Measurements from ENCODE around the gene ZFYVE28. TPM values are rescaled to one million over a fixed set of nuclear protein-coding genes. Genes with fewer than 3 reads are reported as not detected.

ZFYVE28 gene
- total RNA-seq, 5 donors from 2014 or later (not counting 1 experiment from before 2014, with no cell fraction given): 33.4 to 56.2 (median 45.4) TPM

DNA sequence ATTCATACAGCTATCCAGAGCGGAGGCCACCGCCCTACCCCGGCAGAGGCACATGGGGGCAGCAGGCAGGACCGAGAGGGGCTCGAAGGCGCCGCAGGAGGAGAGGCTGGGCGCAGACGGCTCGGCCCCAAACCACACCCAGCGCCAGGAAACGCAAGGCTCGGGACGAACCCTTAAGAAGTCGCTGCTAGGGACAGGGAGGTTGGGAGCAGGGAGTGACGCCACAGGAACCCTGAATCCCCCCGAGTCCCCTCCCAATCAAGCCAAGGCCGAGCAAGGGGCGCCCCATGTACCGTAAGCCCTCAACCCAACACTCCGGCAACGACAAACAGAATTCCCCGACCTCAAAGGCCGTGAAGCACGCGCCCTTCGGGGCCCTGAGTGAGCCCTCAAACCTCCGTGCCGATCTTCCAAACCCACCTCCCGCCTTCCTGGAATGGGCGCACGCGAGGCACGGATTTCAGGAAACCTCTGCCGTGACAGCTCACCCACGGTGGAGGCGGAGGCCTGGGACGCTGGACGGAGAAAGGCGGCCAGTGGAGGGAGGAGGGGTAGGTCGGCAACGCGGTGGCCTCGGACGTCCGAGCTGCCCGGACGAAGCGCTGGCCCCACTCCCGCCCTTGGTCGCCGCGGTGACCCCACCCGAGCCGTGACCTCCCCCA is 1.8 kb downstream of the ZFYVE28 start:
- peaks cover 7 to 30% of the 10 kb centered on the region in 2 experiments for H3K27me3 ChIP-seq (replicated peaks in 1 of 2; ENCODE audit: control insufficient read depth in 2 of 2, extremely low read depth in 1 of 2, insufficient read depth in 2 of 2, low read length in 1 of 2)
- H3K9me3 ChIP-seq: no peaks in the 10 kb centered on the region
- H3K27ac Mint-ChIP-seq: peak overlapping the region; percentile 27 to 30
- H3K4me1 ChIP-seq (ENCODE audit: control insufficient read depth in 1 of 2, extremely low read depth in 1 of 2, insufficient read depth in 2 of 2, low read length in 2 of 2): peaks cover 25 to 65% of the 10 kb centered on the region in 2 experiments
- 11% methylated on average over 43 of the region's 55 CpGs for WGBS (ENCODE audit: insufficient coverage)
- H3K4me3 Mint-ChIP-seq: peak overlapping the region; percentile 68 to 83 (median 80)
- peak in 8 of 35 experiments; percentile 10 to 56 (median 23) for DNase-seq
- POLR2A ChIA-PET: interaction anchor here in 1 of 2 donors (0.6 kb wide), 1 partner anchor 13 kb away, joined by 6 read pairs; no protein-coding TSS in a partner anchor
- H3K36me3 Mint-ChIP-seq: no peaks in the 10 kb centered on the region
- no peaks in the 10 kb centered on the region for H3K9me3 Mint-ChIP-seq
- ATAC-seq (replicated peaks in 1 of 4): no peak
- CTCF ChIA-PET: interaction anchor here in 1 of 2 donors (1.0 kb wide), 1 partner anchor 25 kb away, joined by 4 read pairs; no protein-coding TSS in a partner anchor
- H3K27me3 Mint-ChIP-seq: peaks cover 16% of the 10 kb centered on the region in 2 donors
- H3K4me3 ChIP-seq (ENCODE audit: control insufficient read depth in 1 of 2, extremely low read depth in 1 of 2, low read length in 1 of 2): peak overlapping the region; percentile 48 to 69
- H3K4me1 Mint-ChIP-seq: peaks cover 59 to 71% (median 67%) of the 10 kb centered on the region in 3 donors
- no peaks in the 10 kb centered on the region for H3K36me3 ChIP-seq (ENCODE audit: control insufficient read depth in 2 of 2, extremely low read depth in 1 of 2, insufficient read depth in 1 of 2, low read length in 1 of 2)
- H3K27ac ChIP-seq (ENCODE audit: low read length): no peak overlapping the region

DNA sequence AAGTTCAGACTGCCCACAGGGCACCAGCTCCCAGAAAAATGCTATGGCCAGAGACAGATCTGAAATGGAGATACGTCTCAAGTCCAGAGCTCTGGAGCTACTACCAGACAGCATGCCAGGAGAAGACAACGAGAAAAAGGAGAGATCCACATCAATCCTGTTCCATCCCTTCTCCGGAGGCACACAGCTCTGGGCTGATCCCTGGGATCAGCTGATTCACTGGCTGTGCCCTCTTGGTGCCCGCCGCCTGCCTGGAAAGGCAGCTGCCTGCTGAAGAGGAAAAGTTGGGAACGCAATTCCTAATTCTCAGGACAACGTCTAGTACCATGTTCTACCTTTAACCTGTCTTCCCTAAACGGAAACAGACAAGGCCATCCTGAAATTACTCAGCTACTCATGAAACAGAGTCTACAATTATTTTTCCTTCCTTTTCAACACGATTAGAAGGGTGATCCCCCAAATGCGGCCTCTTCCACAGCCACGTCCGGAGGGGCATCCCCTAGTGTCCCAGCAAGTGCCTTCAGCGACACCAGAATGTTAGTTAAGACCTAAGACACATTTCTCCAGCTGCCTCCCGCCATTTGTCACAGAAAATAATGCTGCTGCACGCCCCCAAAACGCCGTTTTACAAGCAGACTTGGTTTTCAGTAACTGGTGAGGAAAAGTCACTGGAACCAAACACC is 2.4 kb downstream of the ZFYVE28 start:
- peak overlapping the region; percentile 68 to 83 (median 80) for H3K4me3 Mint-ChIP-seq
- 89% methylated on average over 17 of the region's 17 CpGs for WGBS (ENCODE audit: insufficient coverage)
- ChIA-PET POLR2A (interaction anchor here (0.6 to 1.0 kb wide), 3 partner anchors 12 to 138 kb away, joined by 3 to 6 read pairs (median 4); no protein-coding TSS in a partner anchor), CTCF (interaction anchor here (0.6 to 1.4 kb wide), 4 partner anchors 24 to 196 kb away, joined by 3 to 5 read pairs (median 4); no protein-coding TSS in a partner anchor)
- Histone ChIP-seq H3K27me3 (replicated peaks in 1 of 2; ENCODE audit: control insufficient read depth in 2 of 2, extremely low read depth in 1 of 2, insufficient read depth in 2 of 2, low read length in 1 of 2) (peaks cover 7 to 24% of the 10 kb centered on the region in 2 experiments), H3K36me3 (ENCODE audit: control insufficient read depth in 2 of 2, extremely low read depth in 1 of 2, insufficient read depth in 1 of 2, low read length in 1 of 2) (no peaks in the 10 kb centered on the region), H3K27ac (ENCODE audit: low read length) (no peak overlapping the region), H3K4me1 (ENCODE audit: control insufficient read depth in 1 of 2, extremely low read depth in 1 of 2, insufficient read depth in 2 of 2, low read length in 2 of 2) (peaks cover 25 to 72% of the 10 kb centered on the region in 2 experiments), H3K9me3 (no peaks in the 10 kb centered on the region), H3K4me3 (ENCODE audit: control insufficient read depth in 1 of 2, extremely low read depth in 1 of 2, low read length in 1 of 2) (peak overlapping the region; percentile 48 to 69)
- peaks cover 66 to 78% (median 73%) of the 10 kb centered on the region in 3 donors for H3K4me1 Mint-ChIP-seq
- DNase-seq: no peak
- no peaks in the 10 kb centered on the region for H3K36me3 Mint-ChIP-seq
- no peaks in the 10 kb centered on the region for H3K9me3 Mint-ChIP-seq
- no peak for ATAC-seq (replicated peaks in 1 of 4)
- H3K27me3 Mint-ChIP-seq: peaks cover 12 to 16% of the 10 kb centered on the region in 2 donors
- H3K27ac Mint-ChIP-seq: peak overlapping the region; percentile 30 to 33

DNA sequence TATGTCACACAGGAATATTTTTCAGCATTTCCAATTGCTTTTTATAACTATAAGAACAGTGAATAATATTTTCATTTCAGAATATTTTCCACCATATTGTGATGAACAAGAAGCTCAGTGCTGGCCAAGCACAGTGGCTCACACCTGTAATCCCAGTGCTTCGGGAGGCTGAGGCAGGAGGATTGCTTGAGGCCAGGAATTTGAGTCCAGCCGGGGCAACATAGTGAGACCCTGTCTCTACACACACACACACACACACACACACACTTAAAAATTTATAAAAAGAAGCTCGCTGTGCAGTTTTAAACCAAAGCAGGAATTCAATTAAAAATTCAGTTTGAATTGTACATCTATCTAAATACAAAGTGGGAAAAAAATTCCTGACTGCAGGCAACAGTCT is 3.2 kb downstream of the ZFYVE28 start:
- CTCF ChIA-PET: interaction anchor here (0.6 to 2.5 kb wide), 3 partner anchors 124 to 135 kb away, joined by 3 to 12 read pairs (median 5); no protein-coding TSS in a partner anchor
- no peak for ATAC-seq (replicated peaks in 1 of 4)
- no CpG with 5 or more reads among the region's 3 CpGs for WGBS (ENCODE audit: insufficient coverage)

DNA sequence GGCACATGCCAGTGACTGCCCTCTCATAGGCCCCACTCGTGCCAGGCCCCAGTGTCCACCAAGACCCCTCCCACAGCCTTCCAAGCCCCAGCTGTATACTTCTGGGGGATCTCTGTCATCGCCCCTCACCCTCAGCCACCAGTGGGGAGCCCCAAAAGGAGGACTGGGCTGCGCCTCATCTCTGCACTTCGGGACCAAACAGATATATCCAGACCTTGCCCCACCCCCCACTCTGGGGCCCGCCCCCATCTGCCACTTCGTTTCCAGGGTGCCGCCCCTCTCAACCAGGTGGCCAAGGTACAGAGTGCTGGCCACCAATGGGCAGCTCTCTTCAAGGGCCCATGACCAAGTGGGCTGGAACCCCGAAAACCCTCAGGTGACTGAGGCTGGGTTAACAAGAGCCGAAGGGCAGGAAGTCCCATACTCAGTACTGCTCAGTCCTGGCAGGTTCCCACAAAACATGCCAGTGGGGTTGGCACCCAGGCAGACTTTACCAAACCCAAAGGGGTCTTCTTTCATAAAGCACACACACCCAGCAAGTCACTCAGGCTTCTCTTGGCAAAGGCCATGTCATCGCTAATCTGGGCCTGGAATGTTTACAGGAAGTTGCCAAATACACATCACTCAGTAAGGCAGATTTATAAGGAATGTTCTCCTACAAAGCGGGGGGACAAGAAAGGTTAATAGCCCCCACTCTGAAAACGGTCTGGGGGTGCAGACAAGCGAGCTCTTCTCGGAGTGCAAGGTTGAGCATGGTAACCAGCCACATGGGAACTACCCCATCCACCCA is 4.4 kb downstream of the ZFYVE28 start:
- Histone ChIP-seq H3K27me3 (replicated peaks in 1 of 2; ENCODE audit: control insufficient read depth in 2 of 2, extremely low read depth in 1 of 2, insufficient read depth in 2 of 2, low read length in 1 of 2) (peaks cover 0 to 20% of the 10 kb centered on the region in 2 experiments), H3K36me3 (ENCODE audit: control insufficient read depth in 2 of 2, extremely low read depth in 1 of 2, insufficient read depth in 1 of 2, low read length in 1 of 2) (no peaks in the 10 kb centered on the region), H3K9me3 (no peaks in the 10 kb centered on the region), H3K4me3 (ENCODE audit: control insufficient read depth in 1 of 2, extremely low read depth in 1 of 2, low read length in 1 of 2) (peak overlapping the region; percentile 42 to 58), H3K4me1 (ENCODE audit: control insufficient read depth in 1 of 2, extremely low read depth in 1 of 2, insufficient read depth in 2 of 2, low read length in 2 of 2) (peaks cover 21 to 72% of the 10 kb centered on the region in 2 experiments), H3K27ac (ENCODE audit: low read length) (peak overlapping the region; percentile 93)
- DNase-seq (peak in 13 of 35 experiments; percentile 9 to 49 (median 18)), ATAC-seq (replicated peaks in 1 of 4) (no peak)
- Mint-ChIP-seq H3K9me3 (no peaks in the 10 kb centered on the region), H3K4me3 (peak overlapping the region; percentile 69 to 85 (median 78)), H3K27ac (peak overlapping the region; percentile 91 to 95), H3K4me1 (peaks cover 62 to 73% (median 70%) of the 10 kb centered on the region in 3 donors), H3K36me3 (no peaks in the 10 kb centered on the region), H3K27me3 (peaks cover 3 to 7% of the 10 kb centered on the region in 2 donors)
- ChIA-PET POLR2A (interaction anchor here (1.4 to 1.5 kb wide), 2 partner anchors 123 to 132 kb away, joined by 4 to 5 read pairs; no protein-coding TSS in a partner anchor), CTCF (interaction anchor here (0.7 to 2.5 kb wide), 6 partner anchors 12 to 194 kb away, joined by 3 to 17 read pairs (median 8); partner anchors contain the start of genes HAUS3 (in 1 of the 2), POLN (in 1 of the 2) and RNF4 (in 1 of the 2))
- 44% methylated on average over 10 of the region's 14 CpGs for WGBS (ENCODE audit: insufficient coverage)

More for the DNA sequence above, 3.2 kb downstream of the ZFYVE28 start:
- Mint-ChIP-seq H3K36me3 (no peaks in the 10 kb centered on the region), H3K27me3 (peaks cover 8 to 11% of the 10 kb centered on the region in 2 donors), H3K4me3 (peak overlapping the region in 2 of 3 donors; percentile 9 to 83), H3K27ac (peak overlapping the region; percentile 28 to 33), H3K9me3 (no peaks in the 10 kb centered on the region), H3K4me1 (peaks cover 70 to 80% (median 76%) of the 10 kb centered on the region in 3 donors)
- no peaks in the 10 kb centered on the region for H3K36me3 ChIP-seq (ENCODE audit: control insufficient read depth in 2 of 2, extremely low read depth in 1 of 2, insufficient read depth in 1 of 2, low read length in 1 of 2)
- H3K27ac ChIP-seq (ENCODE audit: low read length): no peak overlapping the region
- no peak overlapping the region for H3K4me3 ChIP-seq (ENCODE audit: control insufficient read depth in 1 of 2, extremely low read depth in 1 of 2, low read length in 1 of 2)
- H3K4me1 ChIP-seq (ENCODE audit: control insufficient read depth in 1 of 2, extremely low read depth in 1 of 2, insufficient read depth in 2 of 2, low read length in 2 of 2): peaks cover 25 to 74% of the 10 kb centered on the region in 2 experiments
- POLR2A ChIA-PET: interaction anchor here (0.6 to 1.0 kb wide), 3 partner anchors 12 to 152 kb away, joined by 3 to 6 read pairs (median 4); no protein-coding TSS in a partner anchor
- DNase-seq: no peak
- no peaks in the 10 kb centered on the region for H3K9me3 ChIP-seq
- H3K27me3 ChIP-seq (replicated peaks in 1 of 2; ENCODE audit: control insufficient read depth in 2 of 2, extremely low read depth in 1 of 2, insufficient read depth in 2 of 2, low read length in 1 of 2): peaks cover under 1 to 20% of the 10 kb centered on the region in 2 experiments

DNA sequence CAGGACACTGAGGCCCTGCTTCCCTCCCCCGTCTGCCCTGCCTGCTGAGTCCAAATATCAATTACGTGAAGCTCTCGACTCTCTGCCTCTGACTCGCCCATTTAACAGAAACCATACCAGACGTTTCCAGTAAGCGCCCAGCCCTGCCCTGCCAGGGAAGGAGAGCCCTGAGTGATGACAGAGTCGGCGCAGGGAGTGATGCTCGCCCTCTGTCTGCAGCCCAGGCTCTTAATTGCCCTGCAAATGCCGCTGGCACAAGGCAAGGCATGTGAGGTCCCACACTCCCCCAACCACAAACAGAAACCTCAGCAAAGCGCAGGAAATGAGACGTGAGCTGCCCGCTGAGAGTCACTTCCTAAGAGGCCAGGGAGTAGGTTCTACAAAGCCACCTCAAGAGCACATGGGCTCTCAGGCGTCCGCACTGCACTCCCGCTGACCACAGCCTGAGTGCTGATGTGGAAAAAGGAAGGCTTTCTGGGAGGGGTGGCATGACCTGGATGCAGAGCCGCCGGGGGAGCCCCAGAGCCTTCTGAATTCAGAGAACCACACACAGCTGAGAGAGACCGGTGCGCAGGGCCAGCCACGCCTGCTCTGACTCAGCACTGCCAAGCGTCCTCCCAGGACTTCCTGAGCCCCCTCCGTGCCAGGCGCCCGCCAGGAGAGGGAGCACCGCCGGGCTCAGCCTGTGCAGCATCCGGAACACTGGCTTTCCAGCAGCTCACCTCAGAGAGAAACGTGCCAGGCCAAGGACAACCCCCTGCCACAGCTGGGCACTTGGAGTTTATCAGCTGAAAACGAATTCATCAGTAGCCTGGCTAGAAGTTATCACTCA is 5.3 kb downstream of the ZFYVE28 start:
- Mint-ChIP-seq H3K27ac (peak overlapping the region; percentile 91 to 95), H3K4me3 (peak overlapping the region; percentile 69 to 85 (median 78)), H3K4me1 (peaks cover 65 to 79% (median 79%) of the 10 kb centered on the region in 3 donors), H3K27me3 (peaks cover 3 to 7% of the 10 kb centered on the region in 2 donors), H3K9me3 (no peaks in the 10 kb centered on the region), H3K36me3 (no peaks in the 10 kb centered on the region)
- Histone ChIP-seq H3K27me3 (replicated peaks in 1 of 2; ENCODE audit: control insufficient read depth in 2 of 2, extremely low read depth in 1 of 2, insufficient read depth in 2 of 2, low read length in 1 of 2) (peaks cover 0 to 22% of the 10 kb centered on the region in 2 experiments), H3K36me3 (ENCODE audit: control insufficient read depth in 2 of 2, extremely low read depth in 1 of 2, insufficient read depth in 1 of 2, low read length in 1 of 2) (no peaks in the 10 kb centered on the region), H3K4me3 (ENCODE audit: control insufficient read depth in 1 of 2, extremely low read depth in 1 of 2, low read length in 1 of 2) (peak overlapping the region; percentile 42 to 58), H3K9me3 (no peaks in the 10 kb centered on the region), H3K4me1 (ENCODE audit: control insufficient read depth in 1 of 2, extremely low read depth in 1 of 2, insufficient read depth in 2 of 2, low read length in 2 of 2) (peaks cover 21 to 79% of the 10 kb centered on the region in 2 experiments), H3K27ac (ENCODE audit: low read length) (peak overlapping the region; percentile 93)
- CTCF ChIA-PET: interaction anchor here (0.6 to 2.5 kb wide), 14 partner anchors 11 to 193 kb away, joined by 3 to 17 read pairs (median 4); partner anchors contain the start of genes HAUS3 (in 1 of the 2), POLN (in 1 of the 2) and RNF4 (in 1 of the 2)
- ATAC-seq (replicated peaks in 1 of 4): peak; percentile 76 to 78 (median 78)
- POLR2A ChIA-PET: interaction anchor here (0.6 to 1.9 kb wide), 8 partner anchors 56 to 172 kb away, joined by 3 to 13 read pairs (median 5); partner anchors contain the start of genes FAM193A (in 1 of the 2), MXD4 (in 1 of the 2) and RNF4 (in 1 of the 2)
- peak; percentile 67 to 96 (median 86) for DNase-seq
- 0% methylated on average over 29 of the region's 30 CpGs for WGBS (ENCODE audit: insufficient coverage)
